ENCODE measurements around the gene SMCO4.
A peak's percentile ranks its signal among the peaks of the same experiment; 100 is the strongest.

SMCO4 gene

DNA sequence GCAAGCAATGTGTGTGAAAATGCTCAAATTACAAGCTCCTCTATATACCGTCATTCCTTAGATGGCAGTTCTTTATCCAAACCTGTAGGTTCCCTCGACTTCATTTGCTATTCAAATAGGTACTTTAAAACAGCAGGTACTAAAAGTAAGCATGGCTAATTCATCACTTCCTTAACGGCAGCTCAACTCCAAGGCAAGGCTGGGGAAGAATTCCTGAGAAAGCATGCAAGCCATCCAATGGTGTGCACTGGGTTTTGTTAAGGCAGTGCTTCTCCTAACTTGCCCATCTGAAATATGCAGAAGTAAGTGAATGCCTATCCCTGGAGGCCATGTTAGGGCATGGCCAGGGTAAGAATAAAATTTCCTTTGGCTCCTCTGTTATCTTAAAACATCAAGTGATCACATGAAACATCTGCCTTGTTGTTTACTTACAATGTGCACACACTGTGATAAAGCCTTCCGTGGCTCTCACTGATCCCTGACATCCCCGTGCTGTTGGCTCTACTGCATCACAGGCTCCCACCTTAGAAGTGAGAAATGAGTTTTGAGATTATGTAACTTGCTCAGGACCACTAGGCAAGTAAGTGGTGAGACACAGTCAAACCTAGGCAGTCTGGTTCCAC is 52.1 kb downstream of the SMCO4 start:
- TF ChIP-seq, protein P1, sequence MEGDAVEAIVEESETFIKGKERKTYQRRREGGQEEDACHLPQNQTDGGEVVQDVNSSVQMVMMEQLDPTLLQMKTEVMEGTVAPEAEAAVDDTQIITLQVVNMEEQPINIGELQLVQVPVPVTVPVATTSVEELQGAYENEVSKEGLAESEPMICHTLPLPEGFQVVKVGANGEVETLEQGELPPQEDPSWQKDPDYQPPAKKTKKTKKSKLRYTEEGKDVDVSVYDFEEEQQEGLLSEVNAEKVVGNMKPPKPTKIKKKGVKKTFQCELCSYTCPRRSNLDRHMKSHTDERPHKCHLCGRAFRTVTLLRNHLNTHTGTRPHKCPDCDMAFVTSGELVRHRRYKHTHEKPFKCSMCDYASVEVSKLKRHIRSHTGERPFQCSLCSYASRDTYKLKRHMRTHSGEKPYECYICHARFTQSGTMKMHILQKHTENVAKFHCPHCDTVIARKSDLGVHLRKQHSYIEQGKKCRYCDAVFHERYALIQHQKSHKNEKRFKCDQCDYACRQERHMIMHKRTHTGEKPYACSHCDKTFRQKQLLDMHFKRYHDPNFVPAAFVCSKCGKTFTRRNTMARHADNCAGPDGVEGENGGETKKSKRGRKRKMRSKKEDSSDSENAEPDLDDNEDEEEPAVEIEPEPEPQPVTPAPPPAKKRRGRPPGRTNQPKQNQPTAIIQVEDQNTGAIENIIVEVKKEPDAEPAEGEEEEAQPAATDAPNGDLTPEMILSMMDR (IDR thresholded peaks at IDR 0.05; ENCODE audit: low read depth, low read length): no peak
- no peak for DNase-seq (ENCODE audit: low read depth in 2 of 2)
- H3K4me3 ChIP-seq (replicated peaks in 1 of 2; ENCODE audit: low read depth in 2 of 2, low read length in 2 of 2): no peak overlapping the region

DNA sequence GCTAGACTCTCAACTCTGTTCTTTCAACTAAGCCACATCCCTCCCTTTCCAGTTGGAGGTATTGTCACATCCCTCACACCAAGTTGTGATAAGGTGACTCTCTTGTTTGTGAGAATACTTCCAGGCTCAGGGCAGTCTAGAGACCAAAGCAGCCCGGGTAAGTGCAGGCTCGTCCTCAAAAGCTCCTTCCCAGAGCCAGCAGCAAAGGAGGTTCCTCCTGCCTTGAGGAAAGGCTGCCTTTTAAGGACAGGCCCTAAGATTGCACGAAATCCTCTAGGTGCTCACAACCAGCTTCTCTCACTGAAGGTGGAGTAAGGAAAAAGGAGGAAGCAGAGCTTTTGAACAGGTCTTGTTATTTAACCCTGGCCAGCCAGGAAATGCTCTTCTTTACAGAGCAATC is 53.4 kb downstream of the SMCO4 start:
- H3K4me3 ChIP-seq (replicated peaks in 1 of 2; ENCODE audit: low read depth in 2 of 2, low read length in 2 of 2): no peak overlapping the region
- TF ChIP-seq, protein P1 (IDR thresholded peaks at IDR 0.05; ENCODE audit: low read depth, low read length): no peak

DNA sequence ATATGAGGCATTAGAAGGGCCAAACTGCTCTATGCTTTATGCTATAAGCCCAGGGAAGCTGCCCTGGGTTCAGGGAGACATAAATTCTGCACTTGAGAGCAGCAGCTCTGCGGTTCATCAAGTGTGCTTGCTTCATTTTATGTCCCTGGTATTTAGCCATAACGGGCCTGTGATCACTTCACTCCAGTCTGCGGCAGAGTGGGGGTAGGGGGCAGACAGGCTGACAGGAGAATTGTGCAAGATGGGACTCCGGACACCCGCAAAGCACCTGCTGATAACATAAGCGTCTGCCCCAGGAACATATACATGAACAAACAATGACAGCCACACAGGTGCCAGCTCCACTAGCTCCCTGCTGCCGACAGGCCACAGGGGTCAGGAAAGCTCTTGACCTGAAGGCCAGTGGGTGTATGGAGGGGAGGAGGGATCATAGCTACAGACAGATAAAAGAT is 56.1 kb downstream of the SMCO4 start:
- no peak for DNase-seq (ENCODE audit: low read depth in 2 of 2)
- TF ChIP-seq, protein P1 (IDR thresholded peaks at IDR 0.05; ENCODE audit: low read depth, low read length): no peak

More for the DNA sequence above, 53.4 kb downstream of the SMCO4 start:
- no peak for DNase-seq (ENCODE audit: low read depth in 2 of 2)

DNA sequence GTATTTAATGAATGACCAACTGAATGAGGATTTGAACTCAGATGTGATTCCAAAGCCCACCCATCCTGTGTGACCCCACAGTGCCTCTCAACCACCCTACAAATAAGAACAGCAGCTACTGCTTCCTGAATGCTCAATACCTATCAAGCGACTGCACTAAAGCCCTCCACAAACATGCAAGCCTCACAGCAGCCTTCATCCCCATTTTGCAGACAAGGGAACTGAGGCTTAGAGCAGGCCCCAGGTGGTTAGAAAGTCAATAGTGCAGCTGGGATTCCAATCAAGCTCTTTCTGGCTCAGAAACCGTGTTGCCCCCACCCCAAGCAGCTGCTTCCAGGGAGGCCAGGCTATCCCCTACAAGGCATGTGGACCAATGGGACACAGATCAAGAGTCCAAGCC is 57.2 kb downstream of the SMCO4 start:
- TF ChIP-seq, protein P1 (IDR thresholded peaks at IDR 0.05; ENCODE audit: low read depth, low read length): no peak
- H3K4me3 ChIP-seq (replicated peaks in 1 of 2; ENCODE audit: low read depth in 2 of 2, low read length in 2 of 2): no peak overlapping the region
- DNase-seq (ENCODE audit: low read depth in 2 of 2): no peak

More for the DNA sequence above, 56.1 kb downstream of the SMCO4 start:
- no peak overlapping the region for H3K4me3 ChIP-seq (replicated peaks in 1 of 2; ENCODE audit: low read depth in 2 of 2, low read length in 2 of 2)

DNA sequence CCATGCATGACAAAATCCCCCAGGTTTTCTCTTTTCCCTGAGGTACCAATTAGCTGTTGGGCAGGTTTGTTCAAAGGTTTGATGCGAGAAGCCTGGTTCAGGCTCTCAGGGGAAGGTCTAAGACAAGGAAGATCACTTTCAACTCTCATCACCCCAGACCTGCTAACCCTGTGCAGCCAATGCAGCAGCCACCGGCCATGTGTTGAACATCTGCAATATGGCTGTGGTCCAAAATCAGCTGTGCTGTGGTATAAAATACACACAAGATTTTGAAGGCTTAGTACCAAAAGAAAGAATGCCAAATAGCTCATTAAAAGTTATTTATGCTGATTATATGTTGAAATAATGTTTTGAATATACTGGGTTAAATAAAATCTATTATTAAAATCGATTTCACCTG is 58.5 kb downstream of the SMCO4 start:
- no peak overlapping the region for H3K4me3 ChIP-seq (replicated peaks in 1 of 2; ENCODE audit: low read depth in 2 of 2, low read length in 2 of 2)
- DNase-seq (ENCODE audit: low read depth in 2 of 2): peak; percentile 24 to 28
- TF ChIP-seq, protein P1 (IDR thresholded peaks at IDR 0.05; ENCODE audit: low read depth, low read length): no peak

DNA sequence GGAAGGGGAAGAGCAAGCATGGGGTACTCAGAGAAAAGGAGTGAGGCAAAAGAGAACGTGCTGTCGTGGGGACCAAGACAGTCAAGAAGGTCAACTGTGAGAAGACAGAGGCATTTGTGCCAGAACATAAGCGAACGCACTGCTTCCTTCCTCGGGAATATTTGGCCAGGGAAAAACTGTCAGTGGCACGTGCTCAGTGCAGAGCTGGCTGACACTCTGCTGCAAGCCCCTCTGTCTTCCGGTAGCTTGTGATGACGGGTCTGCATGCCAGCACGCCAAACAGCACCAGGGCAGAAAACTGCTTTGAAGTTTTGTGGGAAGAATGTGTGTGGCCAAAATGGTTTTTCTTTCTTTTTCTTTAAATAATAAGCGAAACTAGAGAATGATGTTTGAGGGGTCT is 60.6 kb downstream of the SMCO4 start:
- no peak overlapping the region for H3K4me3 ChIP-seq (replicated peaks in 1 of 2; ENCODE audit: low read depth in 2 of 2, low read length in 2 of 2)
- DNase-seq (ENCODE audit: low read depth in 2 of 2): no peak
- TF ChIP-seq, protein P1 (IDR thresholded peaks at IDR 0.05; ENCODE audit: low read depth, low read length): no peak

DNA sequence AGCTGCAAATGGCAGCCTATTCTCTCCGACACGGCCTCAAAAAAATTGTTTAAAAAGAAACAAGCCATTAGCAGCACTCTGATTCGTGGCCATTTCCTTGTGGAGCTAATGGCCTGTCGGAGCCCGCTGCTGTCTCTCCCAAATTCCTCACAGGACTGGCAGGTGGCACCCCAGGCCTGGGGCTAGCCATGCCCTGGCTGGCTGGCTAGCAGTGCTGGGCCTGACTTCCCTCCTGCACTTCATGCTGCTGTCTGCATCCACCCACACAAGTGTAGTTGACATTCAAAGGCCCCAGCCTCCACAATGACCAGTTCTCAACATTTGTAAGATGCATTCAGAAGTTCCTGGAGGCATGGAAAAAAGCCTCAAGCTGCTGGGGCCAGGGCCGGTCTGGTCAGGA is 61.5 kb downstream of the SMCO4 start:
- TF ChIP-seq, protein P1 (IDR thresholded peaks at IDR 0.05; ENCODE audit: low read depth, low read length): no peak
- no peak for DNase-seq (ENCODE audit: low read depth in 2 of 2)
- no peak overlapping the region for H3K4me3 ChIP-seq (replicated peaks in 1 of 2; ENCODE audit: low read depth in 2 of 2, low read length in 2 of 2)

All from cardiac fibroblast (primary cell).